Measurements from ENCODE around the gene ZNHIT1.

The ZNHIT1 gene

DNA sequence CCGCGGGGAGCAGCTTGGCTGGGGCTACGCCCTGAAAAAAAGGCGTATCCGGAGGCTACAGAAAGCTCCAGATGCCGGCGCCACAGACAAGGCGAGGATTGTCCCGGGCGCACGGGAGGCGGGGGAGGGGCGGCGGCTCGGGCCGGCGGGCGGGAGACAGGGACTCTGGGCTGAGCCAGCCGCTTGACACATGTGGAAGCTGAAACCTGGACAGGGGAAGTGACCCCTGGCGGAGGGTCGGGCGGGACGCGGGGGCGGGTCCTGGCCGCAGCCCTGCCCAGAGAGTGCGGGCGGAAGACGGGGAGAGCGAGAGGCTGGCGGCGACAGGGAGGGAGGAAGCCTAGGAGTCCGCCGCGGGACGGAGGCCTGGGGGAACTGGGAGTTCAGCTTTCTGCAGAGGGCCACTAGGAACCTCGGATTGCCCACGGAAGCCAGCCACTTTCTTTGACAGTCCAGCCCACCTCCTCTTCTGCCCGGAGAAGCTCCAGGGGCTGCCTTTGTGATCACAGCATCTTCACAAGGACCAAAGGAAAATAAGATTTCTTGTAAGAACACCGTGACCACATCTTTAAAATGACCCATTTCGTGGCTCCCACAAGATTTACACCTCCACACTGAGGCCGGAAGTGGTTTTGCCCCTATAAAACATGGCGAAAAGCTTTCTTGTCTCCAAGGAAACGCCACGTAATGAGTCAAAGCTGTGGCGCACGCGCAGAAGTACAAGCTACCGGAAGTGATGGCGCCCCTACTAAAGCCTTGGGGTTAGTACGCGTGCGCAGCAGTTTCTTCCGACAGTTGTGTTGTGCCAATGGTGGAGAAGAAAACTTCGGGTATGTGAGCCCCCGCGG, at the start of gene ZNHIT1, which contains the start of gene PLOD3:
TSS of gene ZNHIT1 (plus strand) at position 778 of the 848 bp plus-strand sequence. CDS start at position 809, 31 bp downstream.
TSS of gene PLOD3 (minus strand) at position 194 of the 848 bp plus-strand sequence. CDS start 307 bp downstream, outside the sequence.
- peak; percentile 93 for DNase-seq (ENCODE audit: low spot score)

DNA sequence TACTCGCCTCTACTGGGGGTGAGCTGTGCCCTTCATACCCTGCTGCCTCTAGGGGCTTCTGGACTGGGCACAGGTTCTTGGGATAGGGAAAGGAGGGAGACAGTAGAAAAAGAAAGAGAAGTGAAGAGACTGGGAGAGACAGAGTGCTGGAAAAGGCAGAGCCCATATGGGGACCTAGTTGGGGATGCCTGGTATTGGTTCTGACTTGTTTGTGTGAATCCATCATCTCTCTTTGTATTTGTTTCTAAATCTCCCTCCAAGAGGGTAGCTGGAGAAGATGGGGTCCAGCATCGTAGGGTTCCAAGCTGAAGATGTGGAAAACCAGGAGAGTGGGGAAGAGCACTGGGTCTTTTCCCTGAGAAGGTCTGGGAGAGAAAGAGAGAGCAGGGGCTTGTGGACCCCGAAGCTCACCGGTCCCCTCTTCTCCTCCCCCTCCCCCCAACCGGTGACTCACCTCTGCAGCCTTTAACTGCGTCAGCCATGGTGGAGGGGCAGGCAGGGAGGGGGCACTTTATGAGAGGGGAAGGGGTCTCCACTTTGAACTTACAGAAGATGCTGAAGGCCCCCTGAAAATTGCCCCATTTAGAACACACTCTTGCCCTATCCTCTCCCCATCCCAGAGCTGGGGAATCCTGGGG, 49.4 kb upstream of the ZNHIT1 start:
- DNase-seq (ENCODE audit: low spot score): no peak

DNA sequence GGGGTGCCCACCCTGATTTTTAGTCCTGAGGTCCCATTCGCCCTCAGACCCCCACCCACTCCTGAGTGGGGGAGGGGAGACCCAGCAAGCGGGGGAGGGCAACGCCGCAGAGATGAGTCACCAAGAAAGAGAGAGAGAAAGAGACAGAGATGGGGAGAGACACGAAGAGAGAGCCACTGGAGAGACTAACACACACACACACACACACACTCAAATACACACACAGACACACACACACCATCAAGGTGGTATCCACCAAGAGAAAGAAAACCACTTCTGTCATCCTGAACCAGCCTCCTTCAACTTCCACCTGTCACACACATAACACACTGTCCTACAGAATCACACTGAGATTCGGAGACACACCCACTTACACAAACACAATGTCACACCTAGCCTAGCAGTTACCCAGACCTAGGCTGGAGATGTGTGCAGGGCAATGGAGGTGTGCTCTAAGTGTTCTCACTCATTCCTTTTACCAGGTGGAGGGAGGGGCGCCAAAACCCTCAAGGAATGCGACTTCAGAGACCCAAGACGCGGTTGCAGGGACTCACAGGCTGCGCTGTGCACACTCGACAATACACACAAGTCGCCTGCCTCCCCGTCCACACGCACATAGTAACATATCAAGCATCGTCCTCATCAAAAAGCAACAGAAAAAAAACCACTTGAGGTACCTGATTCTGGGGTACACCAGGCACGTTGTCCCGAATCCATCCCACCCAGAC, 48.7 kb upstream of the ZNHIT1 start:
- DNase-seq (ENCODE audit: low spot score): no peak

DNA sequence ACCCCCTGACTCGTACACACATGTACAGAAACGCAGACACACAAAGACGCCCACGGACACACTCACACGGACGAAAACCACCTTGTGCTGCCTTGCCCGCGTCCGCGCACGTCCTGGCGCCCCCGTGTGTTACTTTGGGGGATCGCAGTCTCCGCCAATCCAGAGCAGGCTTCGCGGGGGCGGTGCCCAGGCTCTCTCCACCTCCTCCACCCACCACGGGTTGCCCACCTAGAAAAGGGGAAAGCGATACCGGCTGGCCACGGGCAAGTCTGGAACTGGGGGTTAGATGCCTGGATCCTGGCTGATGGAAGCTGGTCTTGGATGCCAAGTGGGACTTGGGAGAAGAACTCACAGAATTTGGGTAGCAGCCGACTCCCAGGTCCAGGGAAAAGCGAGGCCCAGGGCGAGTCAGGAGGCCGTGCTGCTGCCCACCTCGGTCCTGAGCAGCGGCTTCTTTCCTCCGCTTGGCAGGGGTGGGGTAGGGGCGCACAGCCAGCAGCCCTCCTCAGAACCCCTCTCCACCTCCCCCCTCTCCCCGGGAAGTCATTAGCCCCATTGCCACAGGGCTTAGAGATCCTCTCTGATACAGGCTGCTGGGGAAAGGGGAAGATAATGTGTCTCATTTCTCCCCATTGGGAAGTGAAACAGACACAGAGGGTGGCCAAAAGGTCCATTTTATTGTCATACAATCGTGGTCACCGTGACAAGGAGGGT, 48.0 kb upstream of the ZNHIT1 start:
- DNase-seq (ENCODE audit: low spot score): peak; percentile 86

DNA sequence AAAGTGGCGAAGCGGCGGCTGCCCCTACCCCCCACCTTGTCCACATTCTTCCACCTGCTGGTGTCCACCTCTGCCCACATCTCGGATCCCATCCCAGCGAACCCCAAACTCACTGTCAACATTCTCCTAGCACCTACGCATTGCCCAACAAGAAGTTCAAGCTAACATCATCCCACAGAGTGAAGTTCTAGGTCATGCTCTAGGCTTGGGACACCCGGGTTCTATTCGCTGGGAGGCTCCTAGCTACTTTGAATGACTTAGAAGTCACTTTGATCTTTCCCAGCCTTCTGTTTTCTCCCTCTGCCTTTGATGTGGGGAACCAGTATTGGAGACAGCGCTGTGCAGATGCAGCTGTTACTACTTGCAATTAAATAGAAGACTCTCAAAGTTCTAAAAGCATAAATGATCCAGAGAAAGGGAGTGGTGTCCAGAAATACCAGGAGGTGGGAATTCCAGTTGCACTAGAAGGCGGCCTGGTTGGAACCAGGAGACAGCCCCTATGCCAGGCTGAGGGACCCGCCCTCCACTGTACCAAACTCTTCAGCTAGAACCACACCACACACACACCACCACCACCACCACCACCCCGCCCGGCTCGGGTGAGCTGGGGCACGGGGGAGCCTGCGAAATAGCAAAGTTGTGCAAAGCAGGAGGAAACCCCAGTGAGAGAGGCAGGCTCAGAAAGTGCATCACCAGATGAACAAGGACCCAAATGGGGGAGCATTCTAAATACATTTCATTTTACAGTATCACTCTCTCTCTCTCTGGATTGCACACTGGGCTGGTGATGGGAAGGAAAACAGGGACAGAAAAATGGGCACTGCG, 47.1 kb upstream of the ZNHIT1 start:
- no peak for DNase-seq (ENCODE audit: low spot score)

DNA sequence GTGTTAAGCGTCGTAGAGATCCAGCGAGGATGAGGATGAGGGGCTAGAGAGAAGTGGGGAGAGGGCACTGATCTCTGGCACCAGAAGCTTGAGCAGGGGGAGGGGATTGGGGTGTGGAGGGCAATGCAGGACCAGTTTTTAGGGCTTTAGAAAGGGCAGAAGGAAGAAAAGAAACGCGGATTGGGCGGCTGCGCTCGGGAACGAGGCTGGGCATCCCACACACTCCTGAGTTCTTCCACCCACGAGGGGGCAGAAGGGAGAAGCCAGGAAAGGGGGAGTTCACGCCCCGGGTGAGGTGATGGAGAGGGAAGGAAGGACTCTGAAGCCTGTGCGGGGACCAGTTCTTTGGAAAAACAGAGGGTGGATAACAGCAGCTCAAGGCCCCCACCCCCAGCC, 46.5 kb upstream of the ZNHIT1 start:
- DNase-seq (ENCODE audit: low spot score): peak; percentile 58

DNA sequence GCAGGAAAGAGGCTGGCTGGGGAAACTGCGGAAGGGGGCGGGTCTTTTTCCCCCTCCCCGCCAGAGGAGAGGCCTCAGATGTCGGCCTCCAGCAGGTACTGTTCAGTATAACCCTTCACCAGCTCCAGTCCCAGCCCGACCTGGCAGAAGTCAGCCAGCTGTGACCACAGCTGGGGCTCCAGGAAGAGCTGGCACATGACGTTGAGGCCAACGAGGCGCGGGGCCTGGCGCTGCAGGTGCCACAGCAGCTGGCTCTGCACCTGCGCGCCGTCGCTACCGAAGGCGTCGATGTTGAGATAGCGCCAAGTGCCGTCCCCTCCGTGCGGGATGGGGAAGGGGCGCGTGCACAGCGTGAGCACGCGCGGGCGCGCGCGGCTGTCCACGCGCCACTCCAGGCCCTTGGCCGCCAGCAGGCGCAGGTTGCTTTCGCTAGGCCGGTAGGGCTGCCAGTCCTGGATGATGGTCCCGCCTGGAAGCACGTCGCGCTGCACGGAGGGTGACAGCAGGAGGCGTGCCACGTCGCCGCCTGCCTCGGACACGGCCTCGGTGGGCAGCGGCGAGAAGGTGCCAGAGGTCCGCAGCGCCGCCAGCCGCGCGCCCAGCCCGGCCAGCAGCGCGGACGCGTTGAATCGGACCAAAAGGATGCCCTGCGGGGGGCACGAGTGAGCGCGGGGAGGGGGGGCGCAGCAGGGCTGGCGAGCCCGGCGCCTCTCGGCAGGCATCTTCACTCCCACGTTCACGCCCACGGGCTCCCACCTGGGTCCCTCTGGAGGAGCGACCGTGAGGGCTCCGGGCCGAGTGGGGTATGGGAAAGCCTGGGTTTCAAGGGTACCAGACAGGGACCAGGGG, 45.7 kb upstream of the ZNHIT1 start:
- peak; percentile 52 for DNase-seq (ENCODE audit: low spot score)

DNA sequence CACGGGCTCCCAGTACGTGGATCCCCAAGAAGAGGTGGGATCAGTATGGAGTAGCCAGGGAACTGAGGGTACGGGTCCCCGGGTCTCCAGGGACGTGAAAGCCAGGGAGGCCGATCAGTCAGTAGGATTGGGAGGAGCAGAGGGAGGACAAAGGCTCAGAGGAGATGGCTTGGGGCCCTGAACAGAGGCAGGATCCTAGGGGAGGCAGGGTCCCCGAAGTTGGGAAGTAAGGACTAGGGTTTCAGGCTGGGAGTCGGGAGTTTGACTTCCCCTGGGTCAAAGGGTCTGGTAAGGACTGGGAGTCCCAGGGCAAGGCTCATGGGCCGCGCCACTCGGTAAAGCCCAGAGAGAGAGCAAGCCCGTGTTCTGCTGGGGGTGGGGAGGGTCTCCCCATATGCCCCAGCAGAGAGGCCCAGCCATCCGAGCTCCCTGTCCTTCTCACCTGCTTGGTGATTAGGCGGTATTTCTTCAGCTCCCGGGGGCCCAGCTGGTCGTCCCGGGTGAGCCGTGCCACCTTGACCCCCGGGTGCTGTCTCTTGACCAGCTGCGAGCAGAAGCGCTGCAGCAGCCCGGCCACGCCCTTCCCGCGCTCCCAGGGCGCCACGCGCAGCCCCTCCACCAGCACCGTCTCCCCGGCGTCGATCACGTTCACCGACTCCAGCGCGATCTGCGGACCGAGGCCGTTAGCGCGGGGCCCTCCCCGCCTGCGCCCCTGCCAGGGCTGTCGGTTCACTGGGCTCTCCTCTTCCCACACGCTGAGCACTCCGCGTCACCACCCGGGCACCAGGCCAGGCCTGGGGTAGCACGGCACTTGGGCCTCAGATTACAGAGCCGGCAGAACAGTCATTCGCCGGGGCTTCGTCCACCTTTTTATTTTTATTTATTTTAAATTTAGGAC, 44.9 kb upstream of the ZNHIT1 start:
- peak; percentile 54 for DNase-seq (ENCODE audit: low spot score)

DNA sequence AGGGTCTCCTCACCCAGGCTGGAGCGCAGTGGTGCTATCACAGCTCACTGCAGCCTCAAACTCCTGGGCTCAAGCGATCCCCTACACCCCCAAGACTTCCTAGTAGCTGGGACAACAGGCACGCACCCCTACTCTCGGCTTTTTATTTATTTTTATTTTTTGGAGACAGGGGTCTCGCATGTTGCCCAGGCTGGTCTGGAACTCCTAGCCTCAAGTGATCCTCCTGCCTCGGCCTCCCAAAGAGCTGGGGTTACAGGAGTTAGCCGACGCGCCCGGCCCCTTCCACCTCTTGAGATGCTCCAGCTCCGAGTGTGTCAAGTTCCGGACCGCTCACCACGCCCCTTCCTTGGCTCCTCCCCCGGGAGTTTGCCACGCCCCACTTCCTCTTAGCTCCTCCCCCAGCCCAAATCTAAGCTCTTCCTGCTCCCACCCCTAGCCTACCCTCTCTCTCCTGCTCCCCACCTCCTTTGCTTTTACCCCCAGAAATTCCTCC, 44.2 kb upstream of the ZNHIT1 start:
- peak; percentile 68 for DNase-seq (ENCODE audit: low spot score)

DNA sequence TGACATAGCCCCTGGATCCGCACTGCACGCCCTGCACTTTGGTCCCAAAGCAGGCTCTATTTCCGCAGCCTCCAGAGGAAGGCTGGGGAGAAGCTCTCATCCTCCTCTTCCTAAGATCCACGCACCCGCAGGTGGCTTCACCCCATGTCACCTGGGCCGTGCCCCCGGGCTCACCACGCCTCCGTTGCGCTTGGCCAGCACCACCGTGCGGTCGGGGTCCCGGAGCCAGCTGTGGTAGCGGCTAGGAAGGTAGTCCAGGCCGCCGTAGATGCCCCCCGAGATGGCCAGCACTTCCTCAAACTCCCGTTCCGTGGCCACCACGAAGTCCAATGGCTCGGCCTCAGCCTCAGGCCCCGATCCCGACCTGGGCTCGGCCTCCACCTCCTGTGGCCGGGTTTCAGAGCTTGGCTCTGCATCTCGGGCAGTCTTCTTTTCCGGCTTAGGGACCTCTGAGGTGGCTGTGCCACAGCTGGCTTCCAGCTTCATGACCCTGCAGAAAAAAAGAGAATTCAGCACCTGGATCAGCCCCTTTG, 43.6 kb upstream of the ZNHIT1 start:
- DNase-seq (ENCODE audit: low spot score): no peak

DNA sequence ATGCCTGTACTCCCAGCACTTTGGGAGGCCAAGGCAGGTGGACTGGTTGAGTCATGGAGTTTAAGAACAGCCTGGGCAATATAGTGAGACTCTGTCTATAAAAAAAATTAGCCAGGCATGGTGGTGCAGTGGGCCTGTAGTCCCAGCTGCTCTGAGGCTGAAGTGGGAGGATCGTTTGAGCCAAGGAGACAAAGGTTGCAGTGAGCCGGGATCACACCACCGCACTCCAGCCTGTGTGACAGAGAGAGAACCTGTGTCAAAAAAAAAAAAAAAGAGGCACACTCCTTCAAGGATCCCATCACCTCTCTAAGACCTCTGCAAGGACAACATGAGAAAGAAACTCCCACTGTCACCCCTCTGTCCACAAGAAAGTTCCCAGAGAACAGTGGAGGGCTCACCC, 42.3 kb upstream of the ZNHIT1 start:
- no peak for DNase-seq (ENCODE audit: low spot score)

DNA sequence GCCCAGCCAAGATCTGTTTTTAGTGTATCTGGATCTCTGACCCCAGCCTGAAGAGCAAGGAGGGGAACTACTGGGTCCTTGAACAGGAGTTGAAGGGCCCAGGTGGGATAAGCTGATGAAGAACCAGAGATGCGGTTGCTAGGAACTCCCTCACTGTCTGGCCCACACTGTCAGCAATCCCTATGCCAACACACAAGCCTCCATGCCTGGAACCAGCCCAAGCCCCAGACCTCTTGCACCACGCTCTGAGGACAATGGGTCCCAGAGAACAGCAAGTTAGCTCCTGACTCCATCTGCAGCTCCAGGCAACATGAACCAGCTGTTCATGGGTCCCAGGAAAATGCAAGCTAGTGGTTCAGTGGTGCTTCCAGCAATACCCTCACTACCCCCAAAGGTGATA, 40.3 kb upstream of the ZNHIT1 start:
- DNase-seq (ENCODE audit: low spot score): no peak

DNA sequence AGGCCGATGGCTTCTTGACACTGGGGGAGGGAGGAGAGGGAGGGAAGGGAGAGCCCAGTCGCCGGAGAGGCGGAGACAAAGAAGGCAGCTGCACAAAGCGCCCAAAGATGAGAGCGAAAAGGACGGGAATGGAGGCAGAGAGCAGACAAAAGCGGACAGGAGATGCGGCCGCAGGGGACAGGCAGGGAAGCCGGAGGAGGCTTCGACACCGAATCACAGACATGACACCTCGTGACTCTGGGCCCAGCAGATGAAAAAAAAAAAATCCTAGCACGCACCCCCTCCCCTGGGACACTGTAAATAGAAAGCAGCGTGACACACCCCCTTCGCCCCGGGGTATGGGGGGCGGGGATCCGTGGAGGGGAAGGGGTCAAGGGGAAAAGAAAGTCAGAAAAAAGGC, 38.8 kb upstream of the ZNHIT1 start:
- DNase-seq (ENCODE audit: low spot score): no peak

DNA sequence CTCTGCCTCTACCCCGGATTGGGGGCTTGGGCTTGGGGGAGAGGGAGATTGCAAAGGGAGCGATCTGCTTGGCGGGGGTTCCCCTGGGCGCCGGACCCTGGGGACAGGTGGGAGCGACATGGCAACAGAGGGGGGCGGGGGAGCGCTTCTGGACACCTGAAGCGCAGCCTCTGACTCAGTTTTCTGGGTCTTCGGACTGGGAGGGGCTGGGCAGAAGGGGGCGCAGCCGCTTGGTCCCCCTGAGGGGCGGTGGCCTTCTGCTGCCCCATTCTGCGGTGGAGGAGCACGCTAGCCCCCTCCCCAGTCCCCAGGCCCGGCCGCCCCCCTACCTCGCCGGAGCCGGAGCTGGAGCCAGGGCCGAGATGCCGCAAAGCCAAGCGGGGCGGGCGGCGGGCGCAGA, 38.3 kb upstream of the ZNHIT1 start:
- DNase-seq (ENCODE audit: low spot score): no peak

DNA sequence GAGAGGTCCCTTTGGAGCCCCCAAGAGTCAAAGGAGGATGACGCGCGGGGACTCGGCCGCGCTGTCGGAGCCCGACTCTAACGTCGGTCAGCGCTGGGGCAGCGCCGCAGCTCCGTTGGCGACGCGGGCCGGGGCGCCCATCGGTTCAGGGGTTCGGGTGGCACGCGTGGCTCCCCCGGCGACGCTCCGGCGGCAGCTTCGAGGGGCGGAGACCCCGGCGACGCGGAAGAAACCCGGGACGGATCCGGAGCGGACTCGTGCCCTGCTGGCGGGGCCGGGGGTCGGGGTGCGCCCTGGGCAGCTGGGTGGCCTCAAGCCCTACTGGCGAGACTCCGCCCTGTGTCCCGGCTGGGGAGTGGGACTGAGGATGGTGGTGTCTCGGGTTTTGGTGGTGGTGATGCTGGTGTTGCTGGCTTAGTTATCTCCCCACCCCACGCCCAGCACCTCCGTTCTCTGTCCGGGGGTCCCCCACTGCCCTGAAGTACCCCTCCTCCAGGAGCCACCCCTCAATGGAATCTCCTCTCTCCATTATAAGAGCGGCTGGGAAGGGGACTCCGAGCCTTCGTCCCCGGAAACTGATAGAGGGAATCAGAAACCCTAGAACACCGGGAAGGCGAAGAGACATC, 37.7 kb upstream of the ZNHIT1 start, which contains the start of gene NAT16:
TSS of gene NAT16 (minus strand) at position 164 of the 626 bp plus-strand sequence. CDS start 5,486 bp downstream, outside the sequence.
- no peak for DNase-seq (ENCODE audit: low spot score)

DNA sequence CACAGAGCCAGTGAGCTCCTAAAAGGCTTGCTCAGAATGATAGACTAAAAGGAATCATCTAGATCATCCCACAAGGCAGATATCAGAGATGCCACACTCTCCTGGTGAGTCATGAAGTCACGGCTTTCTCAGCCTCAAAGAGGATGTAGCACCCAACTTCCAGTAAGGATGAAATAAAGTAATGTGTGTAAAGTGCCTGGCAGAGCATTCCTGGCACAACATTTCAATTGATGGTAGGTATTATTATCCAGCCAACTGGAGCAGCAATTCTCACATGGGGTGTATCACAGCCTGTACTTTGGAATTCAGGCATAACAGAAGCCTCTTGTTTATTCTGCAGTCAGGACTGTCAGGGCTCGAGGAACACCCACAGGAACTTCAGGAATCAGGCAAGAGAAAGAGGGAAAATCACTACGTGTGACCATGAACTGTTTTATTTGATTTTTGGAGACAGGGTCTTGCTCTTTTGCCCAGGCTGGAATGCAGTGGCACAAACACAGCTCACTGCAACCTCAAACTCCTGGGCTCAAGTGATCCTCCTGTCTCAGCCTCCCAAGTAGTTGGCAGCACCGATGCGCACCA, 32.6 kb upstream of the ZNHIT1 start:
- DNase-seq (ENCODE audit: low spot score): no peak

DNA sequence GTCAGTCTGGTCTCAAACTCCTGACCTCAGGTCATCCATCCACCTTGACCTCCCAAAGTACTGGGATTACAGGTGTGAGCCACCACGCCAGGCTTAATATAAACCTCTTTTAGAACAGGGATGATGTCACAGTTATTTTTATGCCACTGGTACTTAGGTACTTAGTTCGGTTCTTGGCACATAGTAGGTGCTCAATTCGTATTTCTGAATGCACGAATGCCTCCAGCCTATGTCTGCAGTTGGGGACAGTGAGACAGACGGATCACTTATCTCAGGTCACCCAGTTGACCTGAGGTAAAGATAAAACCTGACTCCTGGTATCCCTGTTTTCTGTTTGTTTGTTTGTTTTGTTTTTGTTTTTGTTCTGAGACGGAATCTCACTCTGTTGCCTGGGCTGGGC, 31.8 kb upstream of the ZNHIT1 start:
- DNase-seq (ENCODE audit: low spot score): no peak

Measured in D341Med (cell line).